DMS153 treated with DMSO at 0.1 percent for 48 hours (cell line): ENCODE measurements around the gene SORL1.

Source experiments
- DNase-seq: peaks from one replicate; lab custom pipeline; 2025; ENCODE audit not compliant: unreplicated experiment; lab: John Stamatoyannopoulos, UW

Gene SORL1

GRCh38 chr11:121654259-121654842 is 202.2 kb downstream of the SORL1 start:
- DNase-seq = no peak

DNA sequence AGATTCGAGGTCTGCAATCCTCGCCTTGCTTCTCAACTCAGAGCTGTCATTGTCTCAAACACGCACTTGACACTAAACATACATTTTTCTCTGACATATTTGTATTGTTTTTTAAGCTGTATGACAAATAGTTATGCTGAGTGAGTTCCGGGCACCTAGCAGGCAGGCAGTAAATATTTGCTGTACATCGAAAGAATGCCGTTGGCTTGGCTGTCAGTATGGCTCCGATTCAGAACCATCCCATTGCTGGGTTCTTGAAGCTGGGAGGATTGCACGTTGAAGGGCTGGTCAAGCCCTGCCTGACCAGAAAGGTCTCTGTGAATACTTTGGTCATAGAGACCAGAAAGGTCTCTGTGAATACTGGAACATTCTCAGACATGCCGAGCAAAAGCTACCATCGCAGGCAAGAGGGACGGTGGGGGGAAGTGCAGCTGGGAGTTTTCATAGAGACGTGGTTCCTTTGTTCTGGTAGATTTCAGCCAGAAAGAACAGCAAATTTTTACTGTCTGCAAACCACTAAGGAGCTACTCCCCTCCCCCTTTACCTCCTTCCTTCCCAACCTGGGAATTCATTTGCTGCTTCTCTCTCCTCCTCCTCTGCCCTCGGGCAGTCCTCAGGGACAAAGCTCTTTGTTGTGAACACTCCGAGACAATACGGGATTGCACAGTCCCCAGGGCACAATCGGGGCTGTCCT is 202.9 kb downstream of the SORL1 start:
- no peak for DNase-seq

- DNase-seq = peak; percentile 53
These were observed 203.6 kb downstream of the SORL1 start for GRCh38 chr11:121655537-121656327.

- DNase-seq = no peak
These were observed 204.4 kb downstream of the SORL1 start for GRCh38 chr11:121656328-121657090.

- DNase-seq = no peak
These were observed 205.0 kb downstream of the SORL1 start for GRCh38 chr11:121657146-121657545.

GRCh38 chr11:121659811-121660210 is 207.7 kb downstream of the SORL1 start:
- no peak for DNase-seq

GRCh38 chr11:121661880-121662486 is 209.9 kb downstream of the SORL1 start:
- no peak for DNase-seq

DNA sequence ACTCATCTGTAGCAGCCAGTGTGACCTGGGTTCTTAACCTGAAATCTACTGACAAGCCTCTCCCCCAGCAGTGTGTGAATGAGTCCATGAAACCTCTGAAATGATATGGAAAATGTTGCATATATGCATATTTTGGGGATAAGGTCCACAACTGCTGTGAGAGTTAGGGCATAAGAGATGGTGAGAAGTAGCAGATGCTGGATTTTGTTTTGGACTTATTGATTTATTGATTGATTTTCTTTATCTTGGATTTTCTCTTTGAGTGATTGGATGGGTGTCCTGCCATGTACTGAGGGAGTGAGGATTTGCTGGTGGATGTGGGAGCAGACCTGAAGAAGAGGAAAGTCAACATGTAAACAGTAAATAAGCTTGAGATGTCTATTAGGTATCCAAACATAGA is 212.0 kb downstream of the SORL1 start:
- no peak for DNase-seq

DNA sequence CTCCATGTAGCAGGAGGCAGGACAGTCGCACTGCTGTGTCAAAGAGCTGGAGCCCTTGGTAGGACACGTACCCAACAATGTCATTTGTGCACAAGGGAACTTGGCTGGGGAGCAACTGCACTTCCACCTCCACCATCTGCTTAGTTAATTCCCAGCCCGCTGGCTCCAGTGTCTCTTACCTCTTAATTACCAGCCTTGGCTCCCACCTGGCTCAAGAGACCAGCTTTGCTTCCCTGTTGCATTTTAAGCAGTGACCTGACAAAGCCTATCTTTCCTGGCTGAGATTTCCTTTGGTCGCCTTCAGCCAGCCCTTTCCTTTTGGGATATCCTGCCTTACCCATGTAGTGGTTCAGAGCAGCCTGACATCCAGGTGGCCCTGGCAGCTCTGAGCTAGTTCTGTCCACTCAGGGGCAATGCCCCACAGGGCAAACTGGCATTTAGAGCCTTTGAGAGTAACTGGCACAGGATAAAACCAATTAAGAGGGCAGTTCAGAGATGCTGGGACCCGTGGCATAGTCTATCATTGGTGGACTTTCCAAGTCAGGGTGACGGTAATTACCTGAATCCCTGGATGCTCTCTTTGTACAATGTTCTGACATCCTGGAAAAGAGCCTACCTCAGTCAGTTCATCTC is 213.2 kb downstream of the SORL1 start:
- no peak for DNase-seq

GRCh38 chr11:121667836-121668235 is 215.7 kb downstream of the SORL1 start:
- no peak for DNase-seq

DNA sequence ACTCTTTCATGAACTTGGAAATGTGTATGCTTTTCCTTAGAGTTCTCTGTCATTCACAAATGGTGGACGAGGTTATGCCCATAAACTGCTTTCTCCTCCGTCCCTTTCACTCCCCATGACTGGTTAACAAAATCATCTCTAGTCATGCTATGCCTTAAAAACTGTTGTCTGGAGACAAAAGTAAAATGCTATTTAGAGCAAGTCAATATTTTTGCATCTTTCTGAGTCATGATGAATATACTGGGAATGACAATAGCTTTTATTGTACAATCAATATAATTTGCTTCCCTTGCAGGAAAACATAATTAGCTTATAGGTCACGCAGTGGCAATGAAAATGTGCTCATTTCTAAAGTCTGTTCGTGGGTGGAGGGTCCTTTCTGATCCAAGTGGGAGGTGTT is 217.3 kb downstream of the SORL1 start:
- no peak for DNase-seq

DNA sequence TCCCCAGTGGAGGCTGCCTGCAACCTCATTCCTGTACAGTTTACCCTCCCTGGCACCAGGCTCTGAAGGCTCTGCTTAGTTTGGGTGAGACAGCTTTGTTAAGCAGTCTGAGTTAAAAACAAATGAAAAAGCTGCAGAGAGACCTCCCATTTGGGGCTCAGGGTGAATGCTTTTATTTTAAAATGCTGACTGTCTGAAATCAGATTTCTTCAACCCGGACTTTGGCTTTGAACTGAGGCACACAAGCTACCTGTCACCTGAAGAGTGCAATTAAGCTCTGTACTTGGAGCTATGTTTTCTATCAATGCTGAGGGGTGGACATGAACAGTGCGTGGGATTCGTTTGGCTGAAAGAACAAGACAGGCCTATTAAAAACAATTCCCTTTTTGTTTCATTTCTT is 218.2 kb downstream of the SORL1 start:
- no peak for DNase-seq

- no peak for DNase-seq
These were observed 218.7 kb downstream of the SORL1 start for GRCh38 chr11:121670805-121671282.

DNA sequence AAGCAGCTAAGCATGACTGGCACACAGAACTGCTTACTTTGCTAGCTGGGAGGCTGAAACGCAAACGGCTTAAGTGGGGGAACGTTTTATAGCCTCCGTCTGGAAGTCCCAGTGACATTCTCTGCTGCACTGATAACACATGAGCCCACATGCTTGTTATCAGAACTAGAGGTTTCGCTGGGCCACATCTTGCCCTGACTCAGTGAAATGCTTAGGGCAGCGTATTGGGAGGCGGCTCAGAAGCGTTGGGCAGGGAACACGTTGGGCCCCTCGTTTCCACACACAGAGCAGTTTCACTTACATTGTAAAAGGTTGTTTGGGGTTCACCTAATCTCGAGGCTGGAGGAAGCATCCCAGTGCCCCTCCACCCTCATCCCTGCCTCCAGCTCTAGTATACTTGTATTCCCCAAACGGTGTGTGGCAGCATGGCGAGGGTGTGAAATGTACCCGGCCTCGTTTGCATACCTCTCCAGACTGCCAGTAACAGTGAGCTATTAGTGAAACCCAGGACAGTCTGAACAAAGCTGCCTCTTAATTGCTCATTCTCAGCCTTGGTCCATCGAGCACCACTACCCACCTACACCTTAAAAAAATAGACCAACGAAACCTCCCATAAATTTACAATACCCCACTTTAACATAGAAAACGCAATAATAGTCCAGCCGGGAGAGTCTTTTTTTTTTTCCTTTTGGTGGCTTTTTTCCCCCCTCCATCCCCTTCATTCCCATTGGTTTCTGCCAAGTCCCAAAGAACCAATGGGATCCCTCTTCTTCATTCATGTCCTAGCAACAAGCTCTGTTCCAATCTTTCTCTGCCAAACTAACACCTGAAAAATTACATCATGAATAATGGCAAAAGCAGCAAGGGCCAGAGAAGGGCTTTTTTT is 219.4 kb downstream of the SORL1 start:
- DNase-seq = peak; percentile 10

GRCh38 chr11:121672630-121673487 is 220.7 kb downstream of the SORL1 start:
- no peak for DNase-seq

GRCh38 chr11:121681550-121682268 is 229.6 kb downstream of the SORL1 start:
- DNase-seq = no peak
